Testis (tissue), 2 donors: ENCODE measurements around the gene TMEM234.

Experiments used
- POLR2A ChIP-seq: fragments of 450-650 bp; IDR thresholded peaks from one replicate; pipeline ENCODE4 v1.6.1; 2017; ENCODE audit warnings: antibody characterized with exemption, mild to moderate bottlenecking, moderate library complexity
- TF ChIP-seq, protein P1 (sequence below), 3 experiments: fragments of 450-650 bp in 2 of 3; fragments of 200-600 bp in 1 of 3; sonication (generic) in 1 of 3; IDR thresholded peaks; one replicate each; pipeline ENCODE4 v1.5.1; 2016 to 2019; ENCODE audit warnings: antibody characterized with exemption in 3 of 3, mild to moderate bottlenecking in 2 of 3, moderate library complexity in 1 of 3

DNA sequence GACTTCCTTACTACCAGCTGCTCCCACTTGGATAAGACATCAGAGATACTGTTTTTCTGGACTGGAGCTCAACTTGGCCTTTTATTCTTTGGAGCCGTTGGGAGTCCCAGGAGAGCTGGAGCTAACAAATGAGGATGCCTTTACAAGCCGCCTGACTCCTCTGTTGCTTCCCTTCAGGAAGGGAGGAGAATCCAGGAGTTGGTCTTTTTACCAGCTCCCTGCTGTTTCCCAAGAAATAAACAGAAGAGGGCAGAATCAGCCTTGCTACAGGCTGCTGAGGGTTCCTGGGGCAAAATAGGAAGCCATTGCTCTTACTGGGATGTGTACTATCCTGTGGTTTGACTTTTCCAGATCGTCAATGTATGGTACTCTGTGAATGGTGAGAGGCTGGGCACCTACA lies 1.5 kb upstream of the TMEM234 start:
- TF ChIP-seq, protein P1, sequence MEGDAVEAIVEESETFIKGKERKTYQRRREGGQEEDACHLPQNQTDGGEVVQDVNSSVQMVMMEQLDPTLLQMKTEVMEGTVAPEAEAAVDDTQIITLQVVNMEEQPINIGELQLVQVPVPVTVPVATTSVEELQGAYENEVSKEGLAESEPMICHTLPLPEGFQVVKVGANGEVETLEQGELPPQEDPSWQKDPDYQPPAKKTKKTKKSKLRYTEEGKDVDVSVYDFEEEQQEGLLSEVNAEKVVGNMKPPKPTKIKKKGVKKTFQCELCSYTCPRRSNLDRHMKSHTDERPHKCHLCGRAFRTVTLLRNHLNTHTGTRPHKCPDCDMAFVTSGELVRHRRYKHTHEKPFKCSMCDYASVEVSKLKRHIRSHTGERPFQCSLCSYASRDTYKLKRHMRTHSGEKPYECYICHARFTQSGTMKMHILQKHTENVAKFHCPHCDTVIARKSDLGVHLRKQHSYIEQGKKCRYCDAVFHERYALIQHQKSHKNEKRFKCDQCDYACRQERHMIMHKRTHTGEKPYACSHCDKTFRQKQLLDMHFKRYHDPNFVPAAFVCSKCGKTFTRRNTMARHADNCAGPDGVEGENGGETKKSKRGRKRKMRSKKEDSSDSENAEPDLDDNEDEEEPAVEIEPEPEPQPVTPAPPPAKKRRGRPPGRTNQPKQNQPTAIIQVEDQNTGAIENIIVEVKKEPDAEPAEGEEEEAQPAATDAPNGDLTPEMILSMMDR (IDR thresholded peaks at IDR 0.05) = no peak
- no peak for TF ChIP-seq POLR2A
